HepG2 (cell line): Measurements from ENCODE around the gene DYNC1LI1. TPM values are rescaled to one million over a fixed set of nuclear protein-coding genes. Genes with fewer than 3 reads are reported as not detected.

ENCODE experiments used
- ATAD3A ChIP-seq: sonication (generic); formaldehyde crosslinking; IDR thresholded peaks from 2 replicates; pipeline ENCODE4 v1.4.0; 2020; ENCODE audit warnings: missing genetic modification reagents
- SNRNP70 ChIP-seq: fragments of 200-400 bp; formaldehyde crosslinking; IDR thresholded peaks from 2 replicates; pipeline ENCODE4 v1.6.1; 2017; ENCODE audit warnings: mild to moderate bottlenecking, low read depth, low read length, moderate library complexity
- ZFP41 ChIP-seq: sonication (generic); formaldehyde crosslinking; IDR thresholded peaks from 2 replicates; pipeline ENCODE4 v1.4.0; 2020; ENCODE audit warnings: mild to moderate bottlenecking, missing genetic modification reagents, borderline replicate concordance
- ZNF660 ChIP-seq: sonication (generic); formaldehyde crosslinking; IDR thresholded peaks from 2 replicates; pipeline ENCODE4 v1.5.1; 2020; ENCODE audit warnings: mild to moderate bottlenecking, low read depth, missing genetic modification reagents, borderline replicate concordance
- ZNF839 ChIP-seq: sonication (generic); formaldehyde crosslinking; IDR thresholded peaks from 2 replicates; pipeline ENCODE4 v1.4.0; 2020; ENCODE audit warnings: missing genetic modification reagents, mild to moderate bottlenecking, borderline replicate concordance
- ZSCAN9 ChIP-seq: IDR thresholded peaks from 2 replicates; pipeline ENCODE4 v1.6.1; 2016; ENCODE audit warnings: borderline replicate concordance
- polyA plus RNA-seq, 8 experiments: library from polyadenylated mRNA; depleted of rRNA in 3 of 8; stranded (reverse) in 7 of 8; unstranded in 1 of 8; fragments of >200 nt; fragmentation: Illumina TruSeq in 4 of 8; extraction: Trizol in 4 of 8; gene quantifications; 2 replicates each; pipeline versions ENCODE4 v1.2.1 to v1.2.3, GENCODE V29; 2011 to 2016; ENCODE audit warnings: low read depth in 4 of 8, missing spikeins in 1 of 8, mixed read lengths in 1 of 8; ENCODE audit not compliant: insufficient read depth in 1 of 8
- total RNA-seq, 5 experiments: library from RNA; depleted of rRNA; stranded (reverse); fragments of >200 nt; fragmentation: Illumina TruSeq; extraction: Trizol; gene quantifications; 2 replicates each; pipeline ENCODE4 v1.2.3, GENCODE V29; 2016; ENCODE audit warnings: low read depth in 1 of 5
- TF ChIP-seq, protein P1 (sequence below): IDR thresholded peaks from 2 replicates; pipeline ENCODE4 v1.6.1; 2016; ENCODE audit warnings: missing biosample characterization, missing genetic modification reagents, low read depth
- TF ChIP-seq, protein P2 (sequence below): sonication (generic); formaldehyde crosslinking; IDR thresholded peaks from 2 replicates; pipeline ENCODE4 v1.5.0; 2020; ENCODE audit warnings: mild to moderate bottlenecking, missing genetic modification reagents, borderline replicate concordance
- TF ChIP-seq, protein P3 (sequence below): IDR thresholded peaks from 2 replicates; pipeline ENCODE4 v1.6.1; 2016; ENCODE audit warnings: low read depth, missing genetic modification reagents, missing compliant biosample characterization
- TF ChIP-seq, protein P4 (sequence below): sonication (generic); formaldehyde crosslinking; conservative IDR thresholded peaks from 2 replicates; pipeline ENCODE4 v1.4.0; 2020; ENCODE audit warnings: missing genetic modification reagents
- TF ChIP-seq, protein P5 (sequence below), 2 experiments: sonication (generic) in 1 of 2; formaldehyde crosslinking in 1 of 2; IDR thresholded peaks; 2 replicates each; pipeline versions ENCODE4 v1.4.0 to v1.6.1; 2018 to 2020; ENCODE audit warnings: missing genetic modification reagents in 2 of 2, borderline replicate concordance in 1 of 2, low read depth in 1 of 2, mild to moderate bottlenecking in 1 of 2, missing biosample characterization in 1 of 2

The DYNC1LI1 gene
- total and polyA plus RNA-seq, 2 of the 13 experiments (the other 11 are each of a cell fraction or from before 2014, with no cell fraction given): 13.4 to 37.1 TPM

DNA sequence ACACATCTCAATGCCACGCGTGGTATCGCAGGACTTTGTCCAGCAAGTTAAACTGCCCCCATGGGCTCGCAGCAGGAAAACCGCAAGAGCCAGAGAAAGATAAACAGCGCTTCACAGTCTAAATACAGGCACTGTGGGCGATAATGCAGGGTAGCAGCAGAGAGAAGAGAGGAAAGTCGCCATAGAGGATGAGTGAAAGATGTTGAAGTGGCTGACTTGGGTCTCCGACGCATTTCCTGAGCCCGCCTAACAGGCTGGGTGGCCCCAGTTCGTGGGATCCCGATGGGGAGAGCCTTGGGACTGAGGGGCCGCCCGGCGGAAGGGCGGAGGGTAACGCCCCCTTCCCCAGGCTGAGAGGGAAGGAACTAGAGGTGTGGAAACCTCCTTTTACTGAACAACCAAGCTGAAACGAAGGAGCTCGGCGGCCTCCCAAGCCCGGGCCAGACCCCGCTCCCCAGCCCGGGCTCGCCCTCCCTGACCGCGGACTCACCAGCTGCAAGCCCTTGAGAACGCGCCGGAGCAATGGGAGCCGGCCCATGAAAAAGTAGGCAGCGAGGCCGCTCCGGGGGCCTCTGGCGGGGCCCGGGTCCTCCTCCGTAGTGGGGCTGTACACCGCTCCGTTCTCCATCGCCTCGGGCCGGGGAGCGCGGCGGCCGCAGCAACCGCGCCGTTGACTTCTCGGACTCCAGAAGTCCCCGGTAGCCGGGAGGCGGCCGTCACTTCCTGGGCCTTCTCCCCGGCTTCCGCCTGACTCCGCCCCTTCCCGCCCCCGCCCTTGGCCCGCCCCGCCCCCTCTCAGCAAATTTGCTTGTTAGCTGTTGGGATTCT, 68.3 kb downstream of the DYNC1LI1 start, which contains the start of gene CMTM6 (continued):
- TF ChIP-seq, protein P1, sequence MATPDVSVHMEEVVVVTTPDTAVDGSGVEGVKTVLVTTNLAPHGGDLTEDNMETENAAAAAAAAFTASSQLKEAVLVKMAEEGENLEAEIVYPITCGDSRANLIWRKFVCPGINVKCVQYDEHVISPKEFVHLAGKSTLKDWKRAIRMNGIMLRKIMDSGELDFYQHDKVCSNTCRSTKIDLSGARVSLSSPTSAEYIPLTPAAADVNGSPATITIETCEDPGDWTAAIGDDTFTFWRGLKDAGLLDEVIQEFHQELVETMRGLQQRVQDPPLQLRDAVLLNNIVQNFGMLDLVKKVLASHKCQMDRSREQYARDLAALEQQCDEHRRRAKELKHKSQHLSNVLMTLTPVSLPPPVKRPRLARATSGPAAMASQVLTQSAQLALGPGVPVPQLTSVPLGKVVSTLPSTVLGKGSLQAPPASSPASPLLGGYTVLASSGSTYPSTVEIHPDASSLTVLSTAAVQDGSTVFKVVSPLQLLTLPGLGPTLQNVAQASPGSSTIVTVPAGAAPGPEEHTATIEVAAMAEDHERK (CRISPR knock-in tag): no peak
- no peak for TF ChIP-seq SNRNP70
- TF ChIP-seq, protein P2, sequence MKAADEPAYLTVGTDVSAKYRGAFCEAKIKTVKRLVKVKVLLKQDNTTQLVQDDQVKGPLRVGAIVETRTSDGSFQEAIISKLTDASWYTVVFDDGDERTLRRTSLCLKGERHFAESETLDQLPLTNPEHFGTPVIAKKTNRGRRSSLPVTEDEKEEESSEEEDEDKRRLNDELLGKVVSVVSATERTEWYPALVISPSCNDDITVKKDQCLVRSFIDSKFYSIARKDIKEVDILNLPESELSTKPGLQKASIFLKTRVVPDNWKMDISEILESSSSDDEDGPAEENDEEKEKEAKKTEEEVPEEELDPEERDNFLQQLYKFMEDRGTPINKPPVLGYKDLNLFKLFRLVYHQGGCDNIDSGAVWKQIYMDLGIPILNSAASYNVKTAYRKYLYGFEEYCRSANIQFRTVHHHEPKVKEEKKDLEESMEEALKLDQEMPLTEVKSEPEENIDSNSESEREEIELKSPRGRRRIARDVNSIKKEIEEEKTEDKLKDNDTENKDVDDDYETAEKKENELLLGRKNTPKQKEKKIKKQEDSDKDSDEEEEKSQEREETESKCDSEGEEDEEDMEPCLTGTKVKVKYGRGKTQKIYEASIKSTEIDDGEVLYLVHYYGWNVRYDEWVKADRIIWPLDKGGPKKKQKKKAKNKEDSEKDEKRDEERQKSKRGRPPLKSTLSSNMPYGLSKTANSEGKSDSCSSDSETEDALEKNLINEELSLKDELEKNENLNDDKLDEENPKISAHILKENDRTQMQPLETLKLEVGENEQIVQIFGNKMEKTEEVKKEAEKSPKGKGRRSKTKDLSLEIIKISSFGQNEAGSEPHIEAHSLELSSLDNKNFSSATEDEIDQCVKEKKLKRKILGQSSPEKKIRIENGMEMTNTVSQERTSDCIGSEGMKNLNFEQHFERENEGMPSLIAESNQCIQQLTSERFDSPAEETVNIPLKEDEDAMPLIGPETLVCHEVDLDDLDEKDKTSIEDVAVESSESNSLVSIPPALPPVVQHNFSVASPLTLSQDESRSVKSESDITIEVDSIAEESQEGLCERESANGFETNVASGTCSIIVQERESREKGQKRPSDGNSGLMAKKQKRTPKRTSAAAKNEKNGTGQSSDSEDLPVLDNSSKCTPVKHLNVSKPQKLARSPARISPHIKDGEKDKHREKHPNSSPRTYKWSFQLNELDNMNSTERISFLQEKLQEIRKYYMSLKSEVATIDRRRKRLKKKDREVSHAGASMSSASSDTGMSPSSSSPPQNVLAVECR (CRISPR knock-in tag): peak; percentile 77; the same call in 1 of the 2 replicates
- TF ChIP-seq ZNF839 (CRISPR knock-in tag): no peak
- peak; percentile 18; the same call in 1 of the 2 replicates for TF ChIP-seq ZSCAN9 (CRISPR knock-in tag)
- TF ChIP-seq, protein P3, sequence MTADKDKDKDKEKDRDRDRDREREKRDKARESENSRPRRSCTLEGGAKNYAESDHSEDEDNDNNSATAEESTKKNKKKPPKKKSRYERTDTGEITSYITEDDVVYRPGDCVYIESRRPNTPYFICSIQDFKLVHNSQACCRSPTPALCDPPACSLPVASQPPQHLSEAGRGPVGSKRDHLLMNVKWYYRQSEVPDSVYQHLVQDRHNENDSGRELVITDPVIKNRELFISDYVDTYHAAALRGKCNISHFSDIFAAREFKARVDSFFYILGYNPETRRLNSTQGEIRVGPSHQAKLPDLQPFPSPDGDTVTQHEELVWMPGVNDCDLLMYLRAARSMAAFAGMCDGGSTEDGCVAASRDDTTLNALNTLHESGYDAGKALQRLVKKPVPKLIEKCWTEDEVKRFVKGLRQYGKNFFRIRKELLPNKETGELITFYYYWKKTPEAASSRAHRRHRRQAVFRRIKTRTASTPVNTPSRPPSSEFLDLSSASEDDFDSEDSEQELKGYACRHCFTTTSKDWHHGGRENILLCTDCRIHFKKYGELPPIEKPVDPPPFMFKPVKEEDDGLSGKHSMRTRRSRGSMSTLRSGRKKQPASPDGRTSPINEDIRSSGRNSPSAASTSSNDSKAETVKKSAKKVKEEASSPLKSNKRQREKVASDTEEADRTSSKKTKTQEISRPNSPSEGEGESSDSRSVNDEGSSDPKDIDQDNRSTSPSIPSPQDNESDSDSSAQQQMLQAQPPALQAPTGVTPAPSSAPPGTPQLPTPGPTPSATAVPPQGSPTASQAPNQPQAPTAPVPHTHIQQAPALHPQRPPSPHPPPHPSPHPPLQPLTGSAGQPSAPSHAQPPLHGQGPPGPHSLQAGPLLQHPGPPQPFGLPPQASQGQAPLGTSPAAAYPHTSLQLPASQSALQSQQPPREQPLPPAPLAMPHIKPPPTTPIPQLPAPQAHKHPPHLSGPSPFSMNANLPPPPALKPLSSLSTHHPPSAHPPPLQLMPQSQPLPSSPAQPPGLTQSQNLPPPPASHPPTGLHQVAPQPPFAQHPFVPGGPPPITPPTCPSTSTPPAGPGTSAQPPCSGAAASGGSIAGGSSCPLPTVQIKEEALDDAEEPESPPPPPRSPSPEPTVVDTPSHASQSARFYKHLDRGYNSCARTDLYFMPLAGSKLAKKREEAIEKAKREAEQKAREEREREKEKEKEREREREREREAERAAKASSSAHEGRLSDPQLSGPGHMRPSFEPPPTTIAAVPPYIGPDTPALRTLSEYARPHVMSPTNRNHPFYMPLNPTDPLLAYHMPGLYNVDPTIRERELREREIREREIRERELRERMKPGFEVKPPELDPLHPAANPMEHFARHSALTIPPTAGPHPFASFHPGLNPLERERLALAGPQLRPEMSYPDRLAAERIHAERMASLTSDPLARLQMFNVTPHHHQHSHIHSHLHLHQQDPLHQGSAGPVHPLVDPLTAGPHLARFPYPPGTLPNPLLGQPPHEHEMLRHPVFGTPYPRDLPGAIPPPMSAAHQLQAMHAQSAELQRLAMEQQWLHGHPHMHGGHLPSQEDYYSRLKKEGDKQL (CRISPR knock-in tag): no peak
- no peak for TF ChIP-seq ATAD3A
- TF ChIP-seq, protein P4, sequence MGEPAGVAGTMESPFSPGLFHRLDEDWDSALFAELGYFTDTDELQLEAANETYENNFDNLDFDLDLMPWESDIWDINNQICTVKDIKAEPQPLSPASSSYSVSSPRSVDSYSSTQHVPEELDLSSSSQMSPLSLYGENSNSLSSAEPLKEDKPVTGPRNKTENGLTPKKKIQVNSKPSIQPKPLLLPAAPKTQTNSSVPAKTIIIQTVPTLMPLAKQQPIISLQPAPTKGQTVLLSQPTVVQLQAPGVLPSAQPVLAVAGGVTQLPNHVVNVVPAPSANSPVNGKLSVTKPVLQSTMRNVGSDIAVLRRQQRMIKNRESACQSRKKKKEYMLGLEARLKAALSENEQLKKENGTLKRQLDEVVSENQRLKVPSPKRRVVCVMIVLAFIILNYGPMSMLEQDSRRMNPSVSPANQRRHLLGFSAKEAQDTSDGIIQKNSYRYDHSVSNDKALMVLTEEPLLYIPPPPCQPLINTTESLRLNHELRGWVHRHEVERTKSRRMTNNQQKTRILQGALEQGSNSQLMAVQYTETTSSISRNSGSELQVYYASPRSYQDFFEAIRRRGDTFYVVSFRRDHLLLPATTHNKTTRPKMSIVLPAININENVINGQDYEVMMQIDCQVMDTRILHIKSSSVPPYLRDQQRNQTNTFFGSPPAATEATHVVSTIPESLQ (CRISPR knock-in tag): no peak
- TF ChIP-seq, protein P5, sequence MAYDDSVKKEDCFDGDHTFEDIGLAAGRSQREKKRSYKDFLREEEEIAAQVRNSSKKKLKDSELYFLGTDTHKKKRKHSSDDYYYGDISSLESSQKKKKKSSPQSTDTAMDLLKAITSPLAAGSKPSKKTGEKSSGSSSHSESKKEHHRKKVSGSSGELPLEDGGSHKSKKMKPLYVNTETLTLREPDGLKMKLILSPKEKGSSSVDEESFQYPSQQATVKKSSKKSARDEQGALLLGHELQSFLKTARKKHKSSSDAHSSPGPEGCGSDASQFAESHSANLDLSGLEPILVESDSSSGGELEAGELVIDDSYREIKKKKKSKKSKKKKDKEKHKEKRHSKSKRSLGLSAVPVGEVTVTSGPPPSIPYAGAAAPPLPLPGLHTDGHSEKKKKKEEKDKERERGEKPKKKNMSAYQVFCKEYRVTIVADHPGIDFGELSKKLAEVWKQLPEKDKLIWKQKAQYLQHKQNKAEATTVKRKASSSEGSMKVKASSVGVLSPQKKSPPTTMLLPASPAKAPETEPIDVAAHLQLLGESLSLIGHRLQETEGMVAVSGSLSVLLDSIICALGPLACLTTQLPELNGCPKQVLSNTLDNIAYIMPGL (CRISPR knock-in tag; IDR thresholded peaks at IDR 0.05; ENCODE audit: borderline replicate concordance in 1 of 2, low read depth in 1 of 2): peak in 1 of 2 experiments; percentile 67; a peak in 2 of 4 replicates
- TF ChIP-seq ZNF660 (CRISPR knock-in tag): no peak
- TF ChIP-seq ZFP41 (CRISPR knock-in tag): no peak
